ENCODE data around the gene ETV1. TPM values are rescaled to one million over a fixed set of nuclear protein-coding genes. Genes with fewer than 3 reads are reported as not detected.

ETV1 gene
- total and polyA plus RNA-seq, 2 of the 4 experiments (the other 2 are of a cell fraction) = 8.6 to 21.1 TPM

DNA sequence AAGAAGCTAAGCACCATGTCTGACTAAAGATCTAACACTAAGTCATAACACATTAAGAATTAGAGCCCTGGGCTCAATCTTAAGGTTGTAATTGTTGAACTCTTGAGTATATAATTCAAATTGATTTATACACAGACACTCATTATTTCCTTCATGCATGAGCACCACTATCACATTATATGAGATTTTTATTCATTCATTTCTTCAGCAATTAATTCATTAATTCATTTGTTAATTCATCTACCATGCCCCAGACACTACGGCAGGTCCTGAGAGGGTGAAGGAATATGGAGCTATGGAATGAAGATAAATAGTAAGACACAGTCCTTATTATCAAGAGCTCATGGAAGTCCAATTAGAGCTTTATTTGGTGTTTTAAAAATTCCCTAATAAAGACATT lies 41.9 kb downstream of the ETV1 start:
- no peak for DNase-seq
- Histone ChIP-seq H3K18ac (ENCODE audit: low read depth, low read length) (no peak overlapping the region), H3K4me2 (ENCODE audit: low read depth, low read length) (no peak overlapping the region), H2AFZ (replicated peaks; ENCODE audit: low read length, poor library complexity) (no peak overlapping the region), H3K56ac (ENCODE audit: extremely low read depth, insufficient read depth, low read length) (no peak overlapping the region), H4K91ac (ENCODE audit: insufficient read depth, low read depth, low read length) (no peak overlapping the region), H3K36me3 (ENCODE audit: control insufficient read depth, insufficient read depth, low read length) (no peaks in the 10 kb centered on the region), H3K4me3 (ENCODE audit: insufficient read depth, low read depth, low read length) (no peak overlapping the region), H4K5ac (ENCODE audit: low read depth, low read length) (no peak overlapping the region), H4K8ac (ENCODE audit: low read depth in 2 of 2, low read length in 2 of 2) (no peak overlapping the region), H3K23ac (ENCODE audit: low read depth, low read length) (no peak overlapping the region), H2BK15ac (ENCODE audit: low read depth, low read length) (no peak overlapping the region), H3K27me3 (ENCODE audit: control insufficient read depth, insufficient read depth, low read length) (no peaks in the 10 kb centered on the region), H3K9me1 (ENCODE audit: insufficient read depth, low read length) (no peaks in the 10 kb centered on the region), H4K20me1 (ENCODE audit: insufficient read depth, low read length) (no peaks in the 10 kb centered on the region), H3K9me3 (ENCODE audit: control insufficient read depth, insufficient read depth, low read length) (no peaks in the 10 kb centered on the region), H2BK120ac (ENCODE audit: low read depth, low read length) (no peak overlapping the region), H3K27ac (ENCODE audit: insufficient read depth, low read length) (no peak overlapping the region), H3K4me1 (ENCODE audit: control insufficient read depth, insufficient read depth, low read length) (peaks cover 2% of the 10 kb centered on the region; the same call in 1 of the 2 replicates), H2BK20ac (ENCODE audit: low read depth, low read length) (no peak overlapping the region), H3K14ac (replicated peaks; ENCODE audit: low read depth, low read length) (no peak overlapping the region), H3K4ac (ENCODE audit: low read depth, low read length) (no peak overlapping the region), H2BK5ac (ENCODE audit: low read depth, low read length, poor library complexity, severe bottlenecking) (no peak overlapping the region), H3K9ac (ENCODE audit: low read depth, low read length) (no peak overlapping the region), H2AK9ac (replicated peaks; ENCODE audit: low read depth, low read length, poor library complexity) (no peak overlapping the region), H2AK5ac (ENCODE audit: low read depth, low read length) (no peak overlapping the region), H3K79me1 (ENCODE audit: low read depth in 1 of 2, low read length in 2 of 2) (no peaks in the 10 kb centered on the region)
- ChIA-PET POLR2A (ENCODE audit: unreplicated experiment) (no interaction called here), CTCF (interaction anchor here (1.4 kb wide), 1 partner anchor 15 kb away, joined by 3 read pairs; no protein-coding TSS in a partner anchor)
- in situ Hi-C loops (cut with MboI; ENCODE audit: low sequenced_read_pairs) = no loop called here
- dilution Hi-C loops (cut with HindIII; ENCODE audit: low sequenced_read_pairs, unreplicated experiment) = no loop called here
- BruUV-seq (replicated peaks) = no TSS peak
- intact Hi-C loops (cut with micrococcal nuclease) = loop anchor here (2.0 kb wide), 1 partner anchor 41 kb away; the partner anchor contains the start of gene ETV1
- TF ChIP-seq RFX5 (IDR thresholded peaks at IDR 0.05; ENCODE audit: low read depth, low read length) = no peak
- TF ChIP-seq RAD21 (IDR thresholded peaks at IDR 0.05; ENCODE audit: low read length) = no peak
- TF ChIP-seq MXI1 (IDR thresholded peaks at IDR 0.05; ENCODE audit: borderline replicate concordance, low read depth, low read length) = no peak
- no peak for TF ChIP-seq RCOR1 (IDR thresholded peaks at IDR 0.05; ENCODE audit: insufficient replicate concordance, low read length)
- TF ChIP-seq CEBPB (IDR thresholded peaks at IDR 0.05; ENCODE audit: low read depth, low read length) = no peak
- no peak for TF ChIP-seq BHLHE40 (IDR thresholded peaks at IDR 0.05; ENCODE audit: low read depth, low read length)
- TF ChIP-seq FOS (IDR thresholded peaks at IDR 0.05; ENCODE audit: low read depth, low read length) = no peak
- no peak for TF ChIP-seq NFE2L2 (IDR thresholded peaks at IDR 0.05; ENCODE audit: low read depth, low read length)
- TF ChIP-seq POLR2A (IDR thresholded peaks at IDR 0.05; ENCODE audit: low read depth, low read length) = no peak
- TF ChIP-seq SMC3 (IDR thresholded peaks at IDR 0.05; ENCODE audit: low read depth, low read length) = no peak
- TF ChIP-seq MAFK (IDR thresholded peaks at IDR 0.05; ENCODE audit: low read depth, low read length) = no peak
- no peak for ATAC-seq (ENCODE audit: low read depth)
- WGBS, 2 experiments (ENCODE audit: extremely low coverage in 2 of 2, insufficient read length in 1 of 2) = no CpG with 5 or more reads among the region's 1 CpG
